Mesodermal cell (in vitro differentiated cells): ENCODE results near the gene FAM20A.
"Not testable (repeated sequence)": the region's sequence is repeated elsewhere in the genome, so short reads cannot be mapped to it uniquely, and the experiment has no call there.

ENCODE experiments used
- H3K27ac ChIP-seq: 2 replicates; pipeline ENCODE4 v1.7.0; 2013; ENCODE audit warnings: mild to moderate bottlenecking, low read depth, low read length, moderate library complexity; ENCODE audit not compliant: severe bottlenecking
- H3K36me3 ChIP-seq: 2 replicates; pipeline ENCODE4 v1.7.1; 2013; ENCODE audit warnings: mild to moderate bottlenecking, low read length, moderate library complexity; ENCODE audit not compliant: control insufficient read depth, insufficient read depth
- H3K4me1 ChIP-seq: one replicate; pipeline ENCODE4 v1.7.1; 2013; ENCODE audit warnings: mild to moderate bottlenecking, low read length; ENCODE audit not compliant: insufficient read depth, control insufficient read depth, poor library complexity, severe bottlenecking
- H3K4me3 ChIP-seq: 2 replicates; pipeline ENCODE4 v1.7.0; 2013; ENCODE audit warnings: low read length, control low read depth, mild to moderate bottlenecking; ENCODE audit not compliant: insufficient read depth, poor library complexity, severe bottlenecking; ENCODE audit errors: extremely low read depth
- H3K9me3 ChIP-seq: 2 replicates; pipeline ENCODE4 v1.7.1; 2013; ENCODE audit warnings: mild to moderate bottlenecking, low read length, moderate library complexity; ENCODE audit not compliant: control insufficient read depth
- WGBS, 2 experiments: methylation state at CpG; one replicate each; pipeline ENCODE4 v1.1.5; 2013; ENCODE audit warnings: missing lambda C conversion rate in 2 of 2; ENCODE audit not compliant: insufficient coverage in 2 of 2; 5-methylcytosine and 5-hydroxymethylcytosine counted together

FAM20A gene

GRCh38 chr17:68588362-68588761, 12.8 kb downstream of the FAM20A start:
- peaks cover under 1% of the 10 kb centered on the region for H3K4me1 ChIP-seq
- H3K9me3 ChIP-seq = peaks cover 5% of the 10 kb centered on the region
- WGBS, 2 experiments = 82 to 90% methylated on average over 1 of the region's 1 CpG
- H3K36me3 ChIP-seq = no peaks in the 10 kb centered on the region
- no peak overlapping the region for H3K27ac ChIP-seq
- H3K4me3 ChIP-seq = no peak overlapping the region

- peaks cover 5% of the 10 kb centered on the region for H3K9me3 ChIP-seq
- no peaks in the 10 kb centered on the region for H3K36me3 ChIP-seq
- H3K4me1 ChIP-seq = no peaks in the 10 kb centered on the region
- WGBS, 2 experiments = no CpG with 5 or more reads among the region's 2 CpGs
- no peak overlapping the region for H3K27ac ChIP-seq
- no peak overlapping the region for H3K4me3 ChIP-seq
Measured at GRCh38 chr17:68587847-68588246, 13.3 kb downstream of the FAM20A start.

- H3K4me3 ChIP-seq = no peak overlapping the region
- no peaks in the 10 kb centered on the region for H3K36me3 ChIP-seq
- peaks cover 5% of the 10 kb centered on the region for H3K9me3 ChIP-seq
- H3K4me1 ChIP-seq = no peaks in the 10 kb centered on the region
- no peak overlapping the region for H3K27ac ChIP-seq
- 92 to 96% methylated on average over 5 of the region's 5 CpGs for WGBS, 2 experiments
Measured at GRCh38 chr17:68587026-68587425, 14.1 kb downstream of the FAM20A start.

GRCh38 chr17:68585643-68586042, 15.5 kb downstream of the FAM20A start:
- H3K27ac ChIP-seq = no peak overlapping the region
- H3K4me1 ChIP-seq = no peaks in the 10 kb centered on the region
- no peaks in the 10 kb centered on the region for H3K36me3 ChIP-seq
- H3K4me3 ChIP-seq = no peak overlapping the region
- 64% methylated on average over 3 of the region's 4 CpGs; no CpG with 5 or more reads in 1 of the 2 experiments for WGBS, 2 experiments
- H3K9me3 ChIP-seq = peaks cover 5% of the 10 kb centered on the region

- Histone ChIP-seq H3K9me3 (peaks cover 6% of the 10 kb centered on the region), H3K4me3 (no peak overlapping the region), H3K4me1 (no peaks in the 10 kb centered on the region), H3K36me3 (no peaks in the 10 kb centered on the region), H3K27ac (no peak overlapping the region)
- 77 to 87% methylated on average over 4 to 5 of the region's 5 CpGs for WGBS, 2 experiments
Measured at GRCh38 chr17:68584581-68585303, 16.4 kb downstream of the FAM20A start.

GRCh38 chr17:68582867-68583266, 18.3 kb downstream of the FAM20A start:
- not testable (repeated sequence) for H3K36me3 ChIP-seq, H3K4me1 ChIP-seq, H3K27ac ChIP-seq, H3K9me3 ChIP-seq, H3K4me3 ChIP-seq
- whole genome bisulfite sequencing, 2 experiments = 86 to 100% methylated on average over 1 to 4 of the region's 6 CpGs

- Histone ChIP-seq H3K4me1 (no peaks in the 10 kb centered on the region), H3K36me3 (no peaks in the 10 kb centered on the region)
- 91 to 98% methylated on average over 6 of the region's 9 CpGs for WGBS, 2 experiments
Measured at GRCh38 chr17:68581863-68582645, 19.1 kb downstream of the FAM20A start.

GRCh38 chr17:68580236-68580770, 20.9 kb downstream of the FAM20A start:
- 90 to 93% methylated on average over 6 of the region's 6 CpGs for WGBS, 2 experiments

More at GRCh38 chr17:68581863-68582645, 19.1 kb downstream of the FAM20A start:
- Histone ChIP-seq H3K27ac (no peak overlapping the region), H3K4me3 (no peak overlapping the region), H3K9me3 (peaks cover 7% of the 10 kb centered on the region)

GRCh38 chr17:68579194-68579927, 21.8 kb downstream of the FAM20A start:
- Histone ChIP-seq H3K27ac (no peak overlapping the region), H3K4me3 (no peak overlapping the region), H3K9me3 (peaks cover 7% of the 10 kb centered on the region), H3K4me1 (no peaks in the 10 kb centered on the region), H3K36me3 (no peaks in the 10 kb centered on the region)
- 88 to 90% methylated on average over 3 to 7 of the region's 8 CpGs for WGBS, 2 experiments

More at GRCh38 chr17:68580236-68580770, 20.9 kb downstream of the FAM20A start:
- H3K27ac ChIP-seq = no peak overlapping the region
- H3K9me3 ChIP-seq = peaks cover 7% of the 10 kb centered on the region
- no peaks in the 10 kb centered on the region for H3K4me1 ChIP-seq
- H3K36me3 ChIP-seq = no peaks in the 10 kb centered on the region
- no peak overlapping the region for H3K4me3 ChIP-seq

GRCh38 chr17:68578236-68578635, 22.9 kb downstream of the FAM20A start:
- WGBS, 2 experiments = 80 to 100% methylated on average over 1 to 2 of the region's 3 CpGs
- H3K9me3 ChIP-seq = peaks cover 7% of the 10 kb centered on the region
- no peaks in the 10 kb centered on the region for H3K36me3 ChIP-seq
- no peaks in the 10 kb centered on the region for H3K4me1 ChIP-seq
- H3K27ac ChIP-seq = no peak overlapping the region
- H3K4me3 ChIP-seq = no peak overlapping the region
